ENCODE measurements around the gene FER1L5.
"Not testable (repeated sequence)": the region's sequence is repeated elsewhere in the genome, so short reads cannot be mapped to it uniquely, and the experiment has no call there.

The FER1L5 gene

DNA sequence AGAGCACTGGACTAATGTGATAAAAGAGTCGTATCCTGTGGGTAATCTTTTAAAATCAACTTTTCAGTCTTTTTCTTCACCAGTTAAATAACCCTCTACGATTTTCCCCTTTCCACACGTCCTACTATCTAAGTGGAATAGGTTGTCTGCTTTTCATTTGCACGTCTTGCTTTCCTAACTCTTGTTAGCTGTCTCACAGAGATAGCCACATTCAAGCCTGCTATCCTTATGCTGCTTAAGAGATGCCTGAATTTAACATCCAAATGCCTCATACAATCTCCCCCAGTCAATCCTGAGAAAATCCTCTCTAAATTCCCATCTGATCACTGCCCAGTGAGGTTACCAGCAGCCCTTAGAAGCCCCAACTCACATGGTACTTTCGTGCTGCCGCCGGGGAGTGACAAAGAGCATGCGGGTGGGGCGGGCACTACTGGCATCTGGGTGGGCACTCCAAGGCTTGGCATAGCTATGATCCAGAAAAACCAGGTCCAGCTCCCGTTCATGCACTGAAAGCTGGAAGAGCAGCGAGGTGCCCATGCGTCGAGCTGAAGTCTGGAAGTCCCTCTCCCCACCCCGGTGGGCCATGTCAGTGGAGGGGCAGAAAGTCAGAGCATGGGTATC is 5.9 kb upstream of the FER1L5 start:
- DNase-seq (ENCODE audit: low read depth): no peak

GRCh38 chr2:96637385-96638143 is 5.0 kb upstream of the FER1L5 start:
- peak; percentile 54 for DNase-seq (ENCODE audit: low read depth)

- peak; percentile 79 for DNase-seq (ENCODE audit: low read depth)
Observed at GRCh38 chr2:96638144-96639121, 4.1 kb upstream of the FER1L5 start, which contains the start of gene KANSL3. Gene KANSL3, minus strand, starts transcription at chr2:96638312. Its CDS starts 1,177 bp downstream, at chr2:96637135.

GRCh38 chr2:96647681-96648080 is 5.1 kb downstream of the FER1L5 start:
- no peak for DNase-seq (ENCODE audit: low read depth)

GRCh38 chr2:96648306-96648930 is 5.9 kb downstream of the FER1L5 start:
- no peak for DNase-seq (ENCODE audit: low read depth)

GRCh38 chr2:96649342-96649741 is 6.8 kb downstream of the FER1L5 start:
- no peak for DNase-seq (ENCODE audit: low read depth)

GRCh38 chr2:96651793-96652192 is 9.2 kb downstream of the FER1L5 start:
- DNase-seq (ENCODE audit: low read depth): no peak

GRCh38 chr2:96654791-96655190 is 12.2 kb downstream of the FER1L5 start:
- not testable (repeated sequence) for DNase-seq (ENCODE audit: low read depth)

GRCh38 chr2:96655526-96655925 is 13.0 kb downstream of the FER1L5 start:
- DNase-seq (ENCODE audit: low read depth): no peak

- no peak for DNase-seq (ENCODE audit: low read depth)
Observed at GRCh38 chr2:96656540-96656939, 14.0 kb downstream of the FER1L5 start.

- DNase-seq (ENCODE audit: low read depth): no peak
Observed at GRCh38 chr2:96661324-96661723, 18.8 kb downstream of the FER1L5 start.

- no peak for DNase-seq (ENCODE audit: low read depth)
Observed at GRCh38 chr2:96662360-96662759, 19.8 kb downstream of the FER1L5 start.

DNA sequence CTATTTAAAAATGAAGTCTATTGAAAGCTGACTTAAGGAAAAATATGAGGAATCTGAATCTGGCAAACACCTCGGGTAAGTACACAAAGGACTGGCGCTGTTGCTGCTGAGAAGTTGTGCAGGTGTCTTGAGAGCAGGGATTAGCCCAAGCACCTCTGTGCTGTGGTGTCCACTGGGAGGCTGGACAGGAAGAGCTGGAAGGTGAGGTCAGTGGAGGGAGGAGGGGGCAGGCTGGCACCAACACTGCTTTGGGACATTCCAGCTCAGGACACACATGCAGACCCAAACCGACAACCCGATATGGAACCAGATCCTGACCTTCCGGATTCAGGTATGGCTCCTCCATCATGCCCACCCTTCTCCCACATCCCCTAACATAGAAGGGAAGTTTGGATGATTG is 20.6 kb downstream of the FER1L5 start:
- DNase-seq (ENCODE audit: low read depth): no peak

GRCh38 chr2:96663829-96664228 is 21.3 kb downstream of the FER1L5 start:
- DNase-seq (ENCODE audit: low read depth): no peak

DNA sequence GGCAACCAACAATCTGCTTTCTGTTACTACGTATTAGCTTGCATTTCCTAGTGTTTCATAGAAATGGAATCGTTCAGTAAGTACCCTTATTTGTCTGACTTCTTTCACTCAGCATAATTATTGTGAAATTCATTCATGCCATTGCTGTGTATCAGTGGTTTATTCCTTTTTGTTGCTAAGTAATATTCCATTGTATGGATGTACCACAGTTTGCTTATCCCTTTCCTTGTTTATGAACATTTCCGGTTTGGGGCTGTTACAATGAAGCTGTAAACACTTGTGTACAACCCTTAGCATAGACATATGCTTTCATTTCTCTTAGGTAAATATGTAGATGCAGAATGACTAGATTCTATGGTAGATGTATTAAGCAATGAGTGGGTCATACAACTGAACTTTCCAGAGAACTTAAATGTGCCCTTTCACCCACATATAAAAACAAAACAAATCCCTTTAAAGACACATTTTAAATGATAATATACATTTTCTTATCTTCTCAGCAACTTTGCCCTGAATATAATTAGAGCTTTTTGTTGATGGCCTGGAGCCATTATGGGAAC is 21.9 kb downstream of the FER1L5 start:
- DNase-seq (ENCODE audit: low read depth): no peak

- no peak for DNase-seq (ENCODE audit: low read depth)
Observed at GRCh38 chr2:96665083-96665569, 22.6 kb downstream of the FER1L5 start.

DNA sequence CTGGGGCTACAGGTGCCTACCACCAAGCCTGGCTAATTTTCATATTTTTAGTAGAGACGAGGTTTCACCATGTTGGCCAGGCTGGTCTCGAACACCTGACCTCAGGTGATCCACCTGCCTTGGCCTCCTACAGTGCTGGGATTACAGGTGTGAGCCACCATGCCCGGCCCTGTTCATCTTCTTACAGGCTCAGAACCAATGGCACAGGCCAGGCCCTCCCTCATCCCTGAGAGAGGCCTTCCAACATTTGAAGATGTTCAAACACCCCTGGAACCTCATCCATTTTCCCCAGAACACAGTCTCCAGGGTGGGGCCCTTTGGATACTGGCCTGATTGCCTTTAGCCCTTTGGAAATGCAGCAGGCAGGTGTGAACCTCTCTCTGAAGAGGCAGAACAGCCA is 23.2 kb downstream of the FER1L5 start:
- DNase-seq (ENCODE audit: low read depth): not testable (repeated sequence)

GRCh38 chr2:96668771-96669170 is 26.2 kb downstream of the FER1L5 start:
- DNase-seq (ENCODE audit: low read depth): no peak

DNA sequence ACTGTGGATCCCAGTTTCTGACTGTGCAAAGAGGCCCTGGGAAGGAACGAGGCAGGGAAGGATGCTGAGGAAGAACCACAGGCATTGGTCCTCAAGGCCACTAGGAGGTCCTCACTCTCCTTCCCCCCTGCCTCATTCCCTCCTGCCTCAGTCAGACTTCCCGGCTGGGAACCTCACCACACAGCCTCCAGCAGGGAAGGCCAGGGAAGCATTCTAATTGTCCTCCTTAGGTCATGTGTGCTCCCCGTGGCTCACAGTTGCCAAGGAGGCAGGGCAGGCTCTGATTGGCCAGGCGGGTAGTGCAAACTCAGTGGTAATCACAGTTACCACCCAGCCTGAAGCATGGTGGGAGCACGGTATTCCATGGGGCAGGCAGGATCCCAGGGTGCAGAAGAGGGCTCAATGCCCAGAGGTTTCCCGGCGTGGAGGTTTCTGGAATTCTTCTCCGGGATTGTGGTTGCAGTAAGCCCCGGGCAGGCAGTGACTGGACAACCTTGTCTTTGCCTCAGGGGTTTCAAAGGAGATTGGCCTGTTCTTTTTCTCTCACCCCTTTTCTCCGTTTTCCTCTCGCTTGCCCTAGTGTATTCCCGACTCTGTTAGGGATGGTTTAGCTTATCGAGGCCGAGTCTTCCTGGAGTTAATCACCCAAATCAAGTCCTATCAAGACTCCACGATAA is 27.1 kb downstream of the FER1L5 start:
- no peak for DNase-seq (ENCODE audit: low read depth)

- DNase-seq (ENCODE audit: low read depth): no peak
Observed at GRCh38 chr2:96679848-96680247, 37.3 kb downstream of the FER1L5 start.

All from stimulated activated CD8-positive, alpha-beta memory T cell treated with anti-CD3 and anti-CD28 coated beads, Interleukin-12 subunit alpha, Interleukin-12 subunit beta, amount 100 ng/mL, for 1 hour (primary cell).